H1 (cell line): Measurements from ENCODE around the gene CAPZA2.

Experiments
- RXRA ChIP-seq: IDR thresholded peaks from 2 replicates; pipeline ENCODE4 v1.6.1; 2011; ENCODE audit warnings: low read depth, mild to moderate bottlenecking, low read length, moderate library complexity; ENCODE audit not compliant: insufficient read depth
- TF ChIP-seq, protein P1 (sequence below): IDR thresholded peaks from 2 replicates; pipeline ENCODE4 v1.6.1; 2012; ENCODE audit warnings: inconsistent platforms

DNA sequence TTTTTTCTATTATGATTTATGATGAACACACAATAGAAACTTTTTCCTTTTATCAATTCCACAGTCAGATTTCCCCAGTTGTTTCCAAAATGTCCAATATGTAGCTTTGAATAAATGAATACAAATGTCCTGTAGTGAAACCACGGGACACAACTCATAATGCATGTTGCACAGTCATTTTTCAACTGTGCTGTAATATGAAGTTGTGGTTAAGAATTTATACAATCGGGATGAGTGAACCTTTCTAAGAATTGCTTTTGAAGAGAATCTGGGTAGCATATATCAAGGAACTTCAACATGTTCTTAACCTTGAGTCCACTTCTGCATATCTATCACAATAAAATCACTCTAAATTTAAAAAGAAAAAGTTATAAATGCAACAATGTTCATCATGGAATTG is 76.3 kb downstream of the CAPZA2 start:
- no peak for TF ChIP-seq RXRA
- TF ChIP-seq, protein P1, sequence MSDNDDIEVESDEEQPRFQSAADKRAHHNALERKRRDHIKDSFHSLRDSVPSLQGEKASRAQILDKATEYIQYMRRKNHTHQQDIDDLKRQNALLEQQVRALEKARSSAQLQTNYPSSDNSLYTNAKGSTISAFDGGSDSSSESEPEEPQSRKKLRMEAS, result no peak
